Measurements from ENCODE around the gene CD2AP. TPM values are rescaled to one million over a fixed set of nuclear protein-coding genes. Genes with fewer than 3 reads are reported as not detected.

The CD2AP gene
- total RNA-seq, 1 experiment from 2014 or later, result 20.6 TPM

GRCh38 chr6:47454713-47455396 is 22.7 kb upstream of the CD2AP start:
- CTCF ChIA-PET, result no interaction called here
- no peak overlapping the region for H3K27ac ChIP-seq (ENCODE audit: low read depth, low read length, poor library complexity, severe bottlenecking)
- H3K27me3 ChIP-seq (replicated peaks; ENCODE audit: insufficient read depth, low read depth, low read length, poor library complexity), result no peaks in the 10 kb centered on the region
- no TSS peak for BruUV-seq (replicated peaks)
- H3K4me1 ChIP-seq (ENCODE audit: insufficient read depth, low read length, poor library complexity, severe bottlenecking), result no peaks in the 10 kb centered on the region
- H3K36me3 ChIP-seq (ENCODE audit: insufficient read depth, low read length, poor library complexity, severe bottlenecking), result no peaks in the 10 kb centered on the region
- intact Hi-C loops (cut with micrococcal nuclease; ENCODE audit: unreplicated experiment), result no loop called here
- POLR2A ChIA-PET (ENCODE audit: low non-redundant PET), result no interaction called here
- TF ChIP-seq EZH2 (IDR thresholded peaks at IDR 0.05; ENCODE audit: borderline replicate concordance, low read depth, low read length, poor library complexity, severe bottlenecking) (no peak), CTCF (conservative IDR thresholded peaks at IDR 0.05; ENCODE audit: low read depth, low read length) (no peak)
- no peak for DNase-seq (ENCODE audit: low spot score)
- H3K4me3 ChIP-seq (ENCODE audit: low read depth, low read length, poor library complexity, severe bottlenecking), result no peak overlapping the region
- H3K9me3 ChIP-seq (ENCODE audit: low read depth, low read length, poor library complexity, severe bottlenecking), result no peaks in the 10 kb centered on the region

- BruUV-seq (replicated peaks), result no TSS peak
- Histone ChIP-seq H3K4me3 (ENCODE audit: low read depth, low read length, poor library complexity, severe bottlenecking) (no peak overlapping the region), H3K36me3 (ENCODE audit: insufficient read depth, low read length, poor library complexity, severe bottlenecking) (no peaks in the 10 kb centered on the region), H3K4me1 (ENCODE audit: insufficient read depth, low read length, poor library complexity, severe bottlenecking) (no peaks in the 10 kb centered on the region), H3K9me3 (ENCODE audit: low read depth, low read length, poor library complexity, severe bottlenecking) (no peaks in the 10 kb centered on the region), H3K27me3 (replicated peaks; ENCODE audit: insufficient read depth, low read depth, low read length, poor library complexity) (no peaks in the 10 kb centered on the region), H3K27ac (ENCODE audit: low read depth, low read length, poor library complexity, severe bottlenecking) (no peak overlapping the region)
- no peak for DNase-seq (ENCODE audit: low spot score)
- ChIA-PET CTCF (no interaction called here), POLR2A (ENCODE audit: low non-redundant PET) (no interaction called here)
- intact Hi-C loops (cut with micrococcal nuclease; ENCODE audit: unreplicated experiment), result no loop called here
- TF ChIP-seq EZH2 (IDR thresholded peaks at IDR 0.05; ENCODE audit: borderline replicate concordance, low read depth, low read length, poor library complexity, severe bottlenecking) (no peak), CTCF (conservative IDR thresholded peaks at IDR 0.05; ENCODE audit: low read depth, low read length) (no peak)
Measured at GRCh38 chr6:47455533-47456209, 21.9 kb upstream of the CD2AP start.

- TF ChIP-seq CTCF (conservative IDR thresholded peaks at IDR 0.05; ENCODE audit: low read depth, low read length) (no peak), EZH2 (IDR thresholded peaks at IDR 0.05; ENCODE audit: borderline replicate concordance, low read depth, low read length, poor library complexity, severe bottlenecking) (no peak)
- Histone ChIP-seq H3K4me3 (ENCODE audit: low read depth, low read length, poor library complexity, severe bottlenecking) (no peak overlapping the region), H3K4me1 (ENCODE audit: insufficient read depth, low read length, poor library complexity, severe bottlenecking) (no peaks in the 10 kb centered on the region), H3K36me3 (ENCODE audit: insufficient read depth, low read length, poor library complexity, severe bottlenecking) (no peaks in the 10 kb centered on the region), H3K27ac (ENCODE audit: low read depth, low read length, poor library complexity, severe bottlenecking) (no peak overlapping the region), H3K9me3 (ENCODE audit: low read depth, low read length, poor library complexity, severe bottlenecking) (no peaks in the 10 kb centered on the region), H3K27me3 (replicated peaks; ENCODE audit: insufficient read depth, low read depth, low read length, poor library complexity) (no peaks in the 10 kb centered on the region)
- CTCF ChIA-PET, result no interaction called here
- no peak for DNase-seq (ENCODE audit: low spot score)
- intact Hi-C loops (cut with micrococcal nuclease; ENCODE audit: unreplicated experiment), result no loop called here
- BruUV-seq (replicated peaks), result no TSS peak
- POLR2A ChIA-PET (ENCODE audit: low non-redundant PET), result no interaction called here
Measured at GRCh38 chr6:47456536-47456975, 21.0 kb upstream of the CD2AP start.

Data from A673 (cell line).